OCI-LY7 (cell line): ENCODE data around the gene PARD3. TPM values are rescaled to one million over a fixed set of nuclear protein-coding genes. Genes with fewer than 3 reads are reported as not detected.

ENCODE experiments used
- BruUV-seq: library from RNA; stranded (reverse); fragments of 400-500 nt; replicated peaks from 2 replicates; lab custom pipeline; 2021; lab: Mats Ljungman, UMichigan
- CTCF ChIA-PET: fragments of 300-600 bp; sonication (Branson Sonifier 250); formaldehyde crosslinking; loops from one replicate; lab custom pipeline; 2022; ENCODE audit warnings: antibody characterized with exemption; ENCODE audit not compliant: unreplicated experiment; lab: Charles Lee
- POLR2A ChIA-PET: fragments of 300-600 bp; sonication (Branson Sonifier 250); formaldehyde crosslinking; loops from one replicate; lab custom pipeline; 2022; ENCODE audit warnings: antibody characterized with exemption; lab: Charles Lee
- DNase-seq: peaks from one replicate; pipeline ENCODE4 v3.0.0-alpha.2; 2015; ENCODE audit warnings: low spot score
- H2AFZ ChIP-seq: fragments of 200-600 bp; sonication (generic), shearing (Covaris generic); 2 replicates; pipeline ENCODE4 v1.6.1; 2014; ENCODE audit warnings: mild to moderate bottlenecking, antibody characterized with exemption, low read length, moderate library complexity
- H3K27ac ChIP-seq: fragments of 200-600 bp; sonication (generic); 2 replicates; pipeline ENCODE4 v1.5.1; 2014; ENCODE audit warnings: mixed run types, low read depth, mild to moderate bottlenecking, moderate library complexity, low read length, inconsistent platforms; ENCODE audit not compliant: poor library complexity, severe bottlenecking
- H3K36me3 ChIP-seq: fragments of 200-600 bp; sonication (generic); 2 replicates; pipeline ENCODE4 v1.6.1; 2014; ENCODE audit warnings: mild to moderate bottlenecking, antibody characterized with exemption, low read length, moderate library complexity, mixed read lengths; ENCODE audit not compliant: insufficient read depth
- H3K4me1 ChIP-seq: fragments of 200-600 bp; sonication (generic); 2 replicates; pipeline ENCODE4 v1.5.1; 2014; ENCODE audit warnings: mild to moderate bottlenecking, low read length; ENCODE audit not compliant: insufficient read depth, poor library complexity, severe bottlenecking
- H3K4me2 ChIP-seq: fragments of 200-600 bp; sonication (generic); 2 replicates; pipeline ENCODE4 v1.6.1; 2014; ENCODE audit warnings: mild to moderate bottlenecking, low read length
- H3K4me3 ChIP-seq: fragments of 200-600 bp; sonication (generic); 2 replicates; pipeline ENCODE4 v1.5.1; 2014; ENCODE audit warnings: mild to moderate bottlenecking, low read depth, low read length; ENCODE audit not compliant: poor library complexity, severe bottlenecking
- H3K79me2 ChIP-seq: fragments of 200-600 bp; sonication (generic); 2 replicates; pipeline ENCODE4 v1.6.1; 2016; ENCODE audit warnings: low read depth, mild to moderate bottlenecking, low read length, moderate library complexity, mixed read lengths; ENCODE audit not compliant: insufficient read depth
- H3K9me2 ChIP-seq: fragments of 200-600 bp; sonication (generic); 2 replicates; pipeline ENCODE4 v1.6.1; 2016; ENCODE audit warnings: mild to moderate bottlenecking, low read length, mixed read lengths; ENCODE audit not compliant: insufficient read depth
- H3K9me3 ChIP-seq: fragments of 200-600 bp; sonication (generic); 2 replicates; pipeline ENCODE4 v1.6.1; 2014; ENCODE audit warnings: mild to moderate bottlenecking, mixed run types, low read length, mixed read lengths
- H4K20me1 ChIP-seq: fragments of 200-600 bp; sonication (generic); 2 replicates; pipeline ENCODE4 v1.6.1; 2014; ENCODE audit warnings: mild to moderate bottlenecking, antibody characterized with exemption, low read length, moderate library complexity, mixed read lengths; ENCODE audit not compliant: insufficient read depth
- EZH2phosphoT487 ChIP-seq: fragments of 200-600 bp; sonication (generic); IDR thresholded peaks from 2 replicates; pipeline ENCODE4 v1.6.1; 2018; ENCODE audit warnings: low read depth, borderline replicate concordance, mild to moderate bottlenecking, mixed run types, antibody characterized with exemption, low read length, moderate library complexity, mixed read lengths
- intact Hi-C: fragments of 100-400 bp; cut with micrococcal nuclease; formaldehyde crosslinking; loops from one replicate; pipeline ENCODE4 v1.10.0; 2022; ENCODE audit not compliant: unreplicated experiment
- total RNA-seq, 2 experiments: library from RNA; depleted of rRNA in 1 of 2; stranded (reverse); fragments of >200 nt in 1 of 2; shearing (Covaris generic) in 1 of 2; gene quantifications; 2 replicates each; pipeline ENCODE4 v1.2.3, GENCODE V29; 2014 to 2022
- TF ChIP-seq, protein P1 (sequence below): fragments of 200-600 bp; sonication (generic); conservative IDR thresholded peaks from 2 replicates; pipeline ENCODE4 v1.5.1; 2014; ENCODE audit warnings: mild to moderate bottlenecking, antibody characterized with exemption, low read length, moderate library complexity, mixed read lengths

The PARD3 gene
- total RNA-seq, 2 experiments from 2014 or later, result not detected

DNA sequence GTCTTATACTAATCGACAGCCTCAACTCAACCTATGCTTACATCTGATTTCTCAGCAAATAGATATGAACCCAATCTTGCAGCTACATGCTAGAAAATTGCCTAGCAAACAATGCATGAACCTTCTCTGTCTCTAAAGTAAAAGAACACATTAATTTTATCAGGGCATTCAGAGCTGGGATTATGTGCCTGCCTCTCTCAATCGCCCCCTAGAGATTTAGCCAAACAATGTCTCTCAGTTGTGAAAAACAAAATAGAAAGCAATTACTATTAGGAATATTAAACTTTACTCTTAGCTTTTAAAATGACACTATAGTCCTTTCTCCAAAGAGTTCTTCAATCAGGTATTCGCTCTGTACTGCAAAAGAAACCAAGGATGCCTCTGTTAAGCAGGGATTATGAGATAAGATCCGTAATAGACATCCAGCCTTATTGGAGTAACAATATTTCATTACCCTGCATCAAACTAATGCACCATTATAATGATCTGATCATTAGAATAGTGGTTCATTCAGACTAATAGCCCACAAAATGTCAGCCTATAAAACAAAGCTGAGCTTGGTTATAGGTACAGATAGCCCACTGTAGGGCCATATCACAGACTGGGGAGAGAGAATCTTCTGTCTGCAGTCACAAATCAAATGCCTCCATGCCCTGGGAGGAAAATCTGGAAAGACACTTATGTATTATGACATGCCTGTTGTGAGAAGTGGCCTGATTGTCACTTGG, 736.9 kb downstream of the PARD3 start:
- DNase-seq, result no peak
- H3K36me3 ChIP-seq, result no peaks in the 10 kb centered on the region

DNA sequence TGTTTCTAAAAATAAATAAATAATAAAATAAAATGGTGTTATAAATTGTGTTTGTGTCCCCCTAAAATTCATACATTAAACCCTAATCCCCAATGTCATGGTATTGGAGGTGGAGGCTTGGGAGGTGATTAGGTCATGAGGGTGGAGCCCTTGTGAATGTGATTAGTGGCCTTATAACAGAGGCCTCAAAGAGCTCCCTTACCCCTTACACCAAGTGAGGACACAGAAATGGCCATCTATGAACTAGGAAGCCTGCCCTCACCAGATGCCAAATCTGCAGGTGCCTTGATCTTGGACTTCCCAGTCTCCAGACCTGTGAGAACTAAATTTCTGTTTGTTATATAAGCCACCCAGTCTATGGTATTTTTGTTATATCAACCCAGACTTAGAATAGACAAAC, 738.7 kb downstream of the PARD3 start:
- no peak overlapping the region for H2AFZ ChIP-seq
- intact Hi-C loops, result no loop called here
- no TSS peak for BruUV-seq
- no peak overlapping the region for H3K4me3 ChIP-seq
- POLR2A ChIA-PET, result no interaction called here
- H4K20me1 ChIP-seq, result no peaks in the 10 kb centered on the region
- TF ChIP-seq, protein P1, sequence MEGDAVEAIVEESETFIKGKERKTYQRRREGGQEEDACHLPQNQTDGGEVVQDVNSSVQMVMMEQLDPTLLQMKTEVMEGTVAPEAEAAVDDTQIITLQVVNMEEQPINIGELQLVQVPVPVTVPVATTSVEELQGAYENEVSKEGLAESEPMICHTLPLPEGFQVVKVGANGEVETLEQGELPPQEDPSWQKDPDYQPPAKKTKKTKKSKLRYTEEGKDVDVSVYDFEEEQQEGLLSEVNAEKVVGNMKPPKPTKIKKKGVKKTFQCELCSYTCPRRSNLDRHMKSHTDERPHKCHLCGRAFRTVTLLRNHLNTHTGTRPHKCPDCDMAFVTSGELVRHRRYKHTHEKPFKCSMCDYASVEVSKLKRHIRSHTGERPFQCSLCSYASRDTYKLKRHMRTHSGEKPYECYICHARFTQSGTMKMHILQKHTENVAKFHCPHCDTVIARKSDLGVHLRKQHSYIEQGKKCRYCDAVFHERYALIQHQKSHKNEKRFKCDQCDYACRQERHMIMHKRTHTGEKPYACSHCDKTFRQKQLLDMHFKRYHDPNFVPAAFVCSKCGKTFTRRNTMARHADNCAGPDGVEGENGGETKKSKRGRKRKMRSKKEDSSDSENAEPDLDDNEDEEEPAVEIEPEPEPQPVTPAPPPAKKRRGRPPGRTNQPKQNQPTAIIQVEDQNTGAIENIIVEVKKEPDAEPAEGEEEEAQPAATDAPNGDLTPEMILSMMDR, result no peak
- TF ChIP-seq EZH2phosphoT487, result no peak
- H3K79me2 ChIP-seq, result no peaks in the 10 kb centered on the region
- H3K4me1 ChIP-seq, result no peaks in the 10 kb centered on the region
- no peaks in the 10 kb centered on the region for H3K9me3 ChIP-seq
- no peak for DNase-seq
- no peaks in the 10 kb centered on the region for H3K36me3 ChIP-seq
- no peak overlapping the region for H3K27ac ChIP-seq
- H3K9me2 ChIP-seq, result no peaks in the 10 kb centered on the region
- H3K4me2 ChIP-seq, result no peak overlapping the region
- CTCF ChIA-PET, result no interaction called here

More for the DNA sequence above, 736.9 kb downstream of the PARD3 start:
- no peaks in the 10 kb centered on the region for H3K9me2 ChIP-seq
- TF ChIP-seq, protein P1, result no peak
- TF ChIP-seq EZH2phosphoT487, result no peak
- no peaks in the 10 kb centered on the region for H3K4me1 ChIP-seq
- no peaks in the 10 kb centered on the region for H4K20me1 ChIP-seq
- H3K27ac ChIP-seq, result no peak overlapping the region
- ChIA-PET CTCF (no interaction called here), POLR2A (no interaction called here)
- intact Hi-C loops, result no loop called here
- H3K9me3 ChIP-seq, result no peaks in the 10 kb centered on the region
- H3K4me3 ChIP-seq, result no peak overlapping the region
- no peaks in the 10 kb centered on the region for H3K79me2 ChIP-seq
- no peak overlapping the region for H2AFZ ChIP-seq
- no TSS peak for BruUV-seq
- no peak overlapping the region for H3K4me2 ChIP-seq

DNA sequence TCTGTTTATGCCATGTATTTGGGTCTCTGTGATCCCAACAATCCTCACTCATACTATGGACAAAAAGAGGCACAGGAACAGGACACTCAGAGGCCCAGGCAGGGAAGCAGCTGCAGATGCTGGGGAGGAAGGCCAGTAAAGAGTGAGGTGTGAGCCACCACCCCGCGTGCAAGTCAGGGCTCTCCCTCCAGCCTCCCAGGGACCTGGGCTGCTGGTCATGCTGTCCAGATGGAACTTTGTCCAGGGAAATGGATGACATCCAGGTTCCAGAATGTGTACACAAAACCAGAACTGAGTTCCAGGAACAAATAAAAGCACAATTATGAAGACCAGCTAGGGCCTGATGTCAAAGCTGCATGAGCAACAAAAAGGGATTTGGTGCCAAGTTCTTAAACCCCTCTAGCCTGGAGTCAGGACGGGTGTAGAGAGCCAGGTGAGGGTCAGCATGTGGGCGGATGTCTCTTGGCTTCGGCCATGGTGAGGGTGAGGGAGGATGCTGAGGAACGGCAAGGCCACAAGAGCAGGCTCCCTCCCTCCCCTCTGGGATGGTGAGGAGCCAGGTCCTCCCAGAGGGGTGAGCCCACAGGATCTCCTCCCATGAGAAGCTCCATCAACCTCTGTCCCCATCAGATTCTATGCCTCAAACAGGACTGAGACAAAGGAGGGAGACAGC, 739.7 kb downstream of the PARD3 start:
- Histone ChIP-seq H3K4me1 (no peaks in the 10 kb centered on the region), H4K20me1 (no peaks in the 10 kb centered on the region), H3K27ac (no peak overlapping the region), H3K4me3 (no peak overlapping the region), H3K9me3 (no peaks in the 10 kb centered on the region), H3K79me2 (no peaks in the 10 kb centered on the region), H3K4me2 (no peak overlapping the region), H3K9me2 (no peaks in the 10 kb centered on the region), H2AFZ (no peak overlapping the region), H3K36me3 (no peaks in the 10 kb centered on the region)
- CTCF ChIA-PET, result no interaction called here
- no peak for DNase-seq
- BruUV-seq, result no TSS peak
- no peak for TF ChIP-seq EZH2phosphoT487
- TF ChIP-seq, protein P1, result no peak
- POLR2A ChIA-PET, result interaction anchor here (0.5 to 0.6 kb wide), 2 partner anchors 18 to 247 kb away, joined by 3 to 4 read pairs; no protein-coding TSS in a partner anchor
- intact Hi-C loops, result no loop called here
